ENCODE results near the gene UNC13C. TPM values are rescaled to one million over a fixed set of nuclear protein-coding genes. Genes with fewer than 3 reads are reported as not detected.

The UNC13C gene
- total RNA-seq, 4 donors from 2014 or later = 0.04 to 0.24 (median 0.22) TPM

GRCh38 chr15:54131410-54131809, 153.2 kb downstream of the UNC13C start:
- no peak for DNase-seq (ENCODE audit: low spot score in 2 of 2)

DNA sequence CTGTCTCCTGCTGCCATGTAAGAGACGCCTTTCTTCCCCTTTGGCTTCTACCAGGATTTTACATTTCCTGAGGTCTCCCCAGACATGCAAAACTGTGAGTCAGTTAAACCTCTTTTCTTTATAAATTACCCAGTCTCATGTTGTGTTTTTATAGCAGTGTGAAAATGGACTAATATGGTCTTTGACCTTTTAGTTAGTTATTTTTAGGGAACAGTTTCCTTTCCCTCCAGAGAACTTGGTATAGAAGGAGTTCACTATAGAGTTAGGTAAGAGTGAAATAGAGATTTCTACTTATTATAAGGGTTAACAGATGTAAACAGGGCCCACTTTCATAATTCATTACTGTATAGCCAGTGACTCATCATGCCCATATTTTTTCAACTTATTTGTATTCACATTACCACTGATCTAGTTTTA, 170.9 kb downstream of the UNC13C start:
- Histone ChIP-seq H3K27me3 (no peaks in the 10 kb centered on the region), H3K27ac (no peak overlapping the region), H3K4me1 (no peaks in the 10 kb centered on the region), H3K9me3 (no peaks in the 10 kb centered on the region), H3K36me3 (no peaks in the 10 kb centered on the region), H3K4me3 (no peak overlapping the region)
- WGBS = 77% methylated on average over 1 of the region's 1 CpG
- DNase-seq (ENCODE audit: low spot score in 2 of 2) = no peak
- TF ChIP-seq EP300 (IDR thresholded peaks at IDR 0.05) (no peak), POLR2AphosphoS5 (IDR thresholded peaks at IDR 0.05) (no peak), POLR2A (IDR thresholded peaks at IDR 0.05) (no peak)
- TF ChIP-seq, protein P1, sequence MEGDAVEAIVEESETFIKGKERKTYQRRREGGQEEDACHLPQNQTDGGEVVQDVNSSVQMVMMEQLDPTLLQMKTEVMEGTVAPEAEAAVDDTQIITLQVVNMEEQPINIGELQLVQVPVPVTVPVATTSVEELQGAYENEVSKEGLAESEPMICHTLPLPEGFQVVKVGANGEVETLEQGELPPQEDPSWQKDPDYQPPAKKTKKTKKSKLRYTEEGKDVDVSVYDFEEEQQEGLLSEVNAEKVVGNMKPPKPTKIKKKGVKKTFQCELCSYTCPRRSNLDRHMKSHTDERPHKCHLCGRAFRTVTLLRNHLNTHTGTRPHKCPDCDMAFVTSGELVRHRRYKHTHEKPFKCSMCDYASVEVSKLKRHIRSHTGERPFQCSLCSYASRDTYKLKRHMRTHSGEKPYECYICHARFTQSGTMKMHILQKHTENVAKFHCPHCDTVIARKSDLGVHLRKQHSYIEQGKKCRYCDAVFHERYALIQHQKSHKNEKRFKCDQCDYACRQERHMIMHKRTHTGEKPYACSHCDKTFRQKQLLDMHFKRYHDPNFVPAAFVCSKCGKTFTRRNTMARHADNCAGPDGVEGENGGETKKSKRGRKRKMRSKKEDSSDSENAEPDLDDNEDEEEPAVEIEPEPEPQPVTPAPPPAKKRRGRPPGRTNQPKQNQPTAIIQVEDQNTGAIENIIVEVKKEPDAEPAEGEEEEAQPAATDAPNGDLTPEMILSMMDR (IDR thresholded peaks at IDR 0.05) = no peak

More at GRCh38 chr15:54131410-54131809, 153.2 kb downstream of the UNC13C start:
- Histone ChIP-seq H3K27me3 (no peaks in the 10 kb centered on the region), H3K4me1 (no peaks in the 10 kb centered on the region), H3K9me3 (no peaks in the 10 kb centered on the region), H3K36me3 (no peaks in the 10 kb centered on the region), H3K27ac (no peak overlapping the region), H3K4me3 (no peak overlapping the region)
- WGBS = 81% methylated on average over 3 of the region's 3 CpGs
- TF ChIP-seq POLR2AphosphoS5 (IDR thresholded peaks at IDR 0.05) = no peak
- no peak for TF ChIP-seq POLR2A (IDR thresholded peaks at IDR 0.05)
- no peak for TF ChIP-seq EP300 (IDR thresholded peaks at IDR 0.05)
- TF ChIP-seq, protein P1 (IDR thresholded peaks at IDR 0.05) = no peak

DNA sequence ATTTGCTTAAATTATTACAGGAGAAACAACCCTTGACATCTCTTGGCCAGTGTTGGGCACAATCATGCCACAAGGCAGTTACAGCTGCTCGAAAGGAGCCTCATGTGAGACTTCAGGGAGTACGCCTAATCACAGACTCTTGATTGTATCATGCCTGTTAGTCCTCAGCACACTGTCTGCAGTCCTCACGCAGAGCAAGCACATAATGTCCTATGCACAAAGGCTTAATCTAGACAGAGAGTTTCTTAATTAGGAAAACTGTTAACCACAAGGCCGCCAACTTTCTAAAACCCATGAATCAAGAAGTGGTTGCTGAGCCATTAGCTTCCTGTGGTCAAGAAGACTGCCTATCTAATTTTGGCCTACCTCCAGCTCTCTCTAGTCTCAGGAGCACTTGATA, 172.0 kb downstream of the UNC13C start:
- Histone ChIP-seq H3K4me1 (no peaks in the 10 kb centered on the region), H3K27me3 (no peaks in the 10 kb centered on the region), H3K9me3 (no peaks in the 10 kb centered on the region), H3K27ac (no peak overlapping the region), H3K4me3 (no peak overlapping the region), H3K36me3 (no peaks in the 10 kb centered on the region)
- no peak for DNase-seq (ENCODE audit: low spot score in 2 of 2)
- WGBS = 64% methylated on average over 4 of the region's 4 CpGs
- TF ChIP-seq, protein P1 (IDR thresholded peaks at IDR 0.05) = no peak
- TF ChIP-seq POLR2A (IDR thresholded peaks at IDR 0.05) = no peak
- no peak for TF ChIP-seq POLR2AphosphoS5 (IDR thresholded peaks at IDR 0.05)
- TF ChIP-seq EP300 (IDR thresholded peaks at IDR 0.05) = no peak

DNA sequence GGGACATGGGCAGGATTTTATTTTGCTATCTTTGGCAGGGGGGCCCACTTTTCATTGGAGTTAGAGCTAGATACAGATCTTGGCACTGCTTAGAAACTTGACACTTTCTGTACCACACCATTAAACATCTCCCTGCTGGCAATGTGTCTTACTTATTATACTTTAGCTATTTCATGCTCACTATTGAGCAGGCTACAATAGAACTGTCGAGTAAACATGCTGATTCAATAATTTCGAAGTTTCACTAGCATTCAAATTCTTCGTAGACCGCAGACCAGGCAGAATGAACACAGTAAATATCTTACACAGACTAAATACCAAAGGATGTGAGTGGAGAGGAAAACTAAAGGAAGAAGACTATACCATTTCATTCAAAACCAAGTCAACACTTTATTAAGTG, 180.8 kb downstream of the UNC13C start:
- H3K4me3 ChIP-seq = no peak overlapping the region
- 64% methylated on average over 4 of the region's 4 CpGs for WGBS
- DNase-seq (ENCODE audit: low spot score in 2 of 2) = no peak

DNA sequence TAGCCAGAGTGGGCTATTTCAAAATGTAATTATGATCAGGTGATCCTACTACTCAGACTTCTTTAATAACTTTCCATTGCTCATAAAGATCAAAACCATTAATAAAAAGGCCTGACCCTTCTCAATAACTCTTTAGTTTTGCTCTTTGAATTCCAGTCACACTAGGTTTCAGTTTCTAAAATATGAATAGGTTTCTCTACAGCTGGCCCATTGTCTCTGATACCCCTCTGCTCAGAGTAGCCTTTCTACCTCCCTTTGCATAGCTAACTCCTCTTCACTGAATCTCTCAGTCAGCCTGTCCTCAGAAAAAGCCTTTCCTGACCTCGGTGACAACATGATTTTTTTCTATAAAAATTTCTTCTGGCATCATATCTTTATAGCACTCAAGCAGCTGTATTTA, 209.1 kb downstream of the UNC13C start:
- Histone ChIP-seq H3K9me3 (peaks cover under 1% of the 10 kb centered on the region), H3K4me3 (no peak overlapping the region), H3K4me1 (no peaks in the 10 kb centered on the region), H3K27me3 (no peaks in the 10 kb centered on the region), H3K27ac (no peak overlapping the region), H3K36me3 (no peaks in the 10 kb centered on the region)
- WGBS = 87% methylated on average over 1 of the region's 1 CpG
- DNase-seq (ENCODE audit: low spot score in 2 of 2) = no peak
- no peak for TF ChIP-seq POLR2A (IDR thresholded peaks at IDR 0.05)
- TF ChIP-seq EP300 (IDR thresholded peaks at IDR 0.05) = no peak
- no peak for TF ChIP-seq POLR2AphosphoS5 (IDR thresholded peaks at IDR 0.05)
- TF ChIP-seq, protein P1 (IDR thresholded peaks at IDR 0.05) = no peak

More for the DNA sequence above, 180.8 kb downstream of the UNC13C start:
- H3K36me3 ChIP-seq = no peaks in the 10 kb centered on the region
- H3K9me3 ChIP-seq = no peaks in the 10 kb centered on the region
- no peaks in the 10 kb centered on the region for H3K27me3 ChIP-seq
- TF ChIP-seq EP300 (IDR thresholded peaks at IDR 0.05) = no peak
- TF ChIP-seq, protein P1 (IDR thresholded peaks at IDR 0.05) = no peak
- no peak for TF ChIP-seq POLR2A (IDR thresholded peaks at IDR 0.05)
- no peak for TF ChIP-seq POLR2AphosphoS5 (IDR thresholded peaks at IDR 0.05)
- no peaks in the 10 kb centered on the region for H3K4me1 ChIP-seq
- H3K27ac ChIP-seq = no peak overlapping the region
